DMS153 treated with DMSO at 0.1 percent for 48 hours (cell line): Measurements from ENCODE around the gene ARID4A.
"Not testable (repeated sequence)": the region's sequence is repeated elsewhere in the genome, so short reads cannot be mapped to it uniquely, and the experiment has no call there.

Experiments used
- DNase-seq: peaks from one replicate; lab custom pipeline; 2025; ENCODE audit not compliant: unreplicated experiment; lab: John Stamatoyannopoulos, UW

The ARID4A gene

GRCh38 chr14:58292187-58292586 is 6.2 kb upstream of the ARID4A start:
- no peak for DNase-seq

GRCh38 chr14:58294201-58294600 is 4.2 kb upstream of the ARID4A start:
- DNase-seq = no peak

- DNase-seq = no peak
These were observed 1.6 kb upstream of the ARID4A start for GRCh38 chr14:58296726-58297125.

GRCh38 chr14:58297412-58297761 is 968 bp upstream of the ARID4A start:
- no peak for DNase-seq

- peak; percentile 99 for DNase-seq
These were observed 436 bp upstream of the ARID4A start for GRCh38 chr14:58297762-58298476.

- no peak for DNase-seq
These were observed 1.3 kb downstream of the ARID4A start for GRCh38 chr14:58299401-58300330.

- no peak for DNase-seq
These were observed 3.1 kb downstream of the ARID4A start for GRCh38 chr14:58301416-58301815.

GRCh38 chr14:58305730-58306129 is 7.4 kb downstream of the ARID4A start:
- DNase-seq = no peak

- no peak for DNase-seq
These were observed 9.4 kb downstream of the ARID4A start for GRCh38 chr14:58307597-58308316.

- no peak for DNase-seq
These were observed 10.7 kb downstream of the ARID4A start for GRCh38 chr14:58309086-58309485.

- no peak for DNase-seq
These were observed 15.3 kb downstream of the ARID4A start for GRCh38 chr14:58313699-58314098.

GRCh38 chr14:58315606-58316005 is 17.3 kb downstream of the ARID4A start:
- DNase-seq = no peak

GRCh38 chr14:58327019-58327418 is 28.7 kb downstream of the ARID4A start:
- DNase-seq = no peak

GRCh38 chr14:58331111-58331510 is 32.8 kb downstream of the ARID4A start:
- peak; percentile 98 for DNase-seq

GRCh38 chr14:58332561-58332960 is 34.2 kb downstream of the ARID4A start:
- no peak for DNase-seq

- DNase-seq = not testable (repeated sequence)
These were observed 41.3 kb downstream of the ARID4A start for GRCh38 chr14:58339666-58340065.

GRCh38 chr14:58341152-58341748 is 42.9 kb downstream of the ARID4A start:
- DNase-seq = no peak

- DNase-seq = not testable (repeated sequence)
These were observed 45.2 kb downstream of the ARID4A start for GRCh38 chr14:58343535-58343934.

- no peak for DNase-seq
These were observed 55.4 kb downstream of the ARID4A start for GRCh38 chr14:58353516-58354299.

- no peak for DNase-seq
These were observed 56.5 kb downstream of the ARID4A start for GRCh38 chr14:58354808-58355207.
